SK-N-SH treated with all-trans-retinoic acid at 6 μM for 48 hours (cell line): Measurements from ENCODE around the gene ZNF543.

Experiments used
- ESRRG ChIP-seq: fragments of 250-450 bp; sonication (Bioruptor Pico); IDR thresholded peaks from 2 replicates; pipeline ENCODE4 v1.6.1; 2021; ENCODE audit warnings: mild to moderate bottlenecking
- ISL1 ChIP-seq: fragments of 250-450 bp; sonication (Bioruptor Pico); IDR thresholded peaks from 2 replicates; pipeline ENCODE4 v2.1.2; 2022; ENCODE audit warnings: mild to moderate bottlenecking, moderate library complexity
- ZFP3 ChIP-seq: fragments of 250-450 bp; sonication (Bioruptor Pico); IDR thresholded peaks from 2 replicates; pipeline ENCODE4 v1.5.0; 2020; ENCODE audit warnings: mild to moderate bottlenecking, moderate library complexity
- ZFP30 ChIP-seq: fragments of 450-650 bp; formaldehyde crosslinking; IDR thresholded peaks from 2 replicates; pipeline ENCODE4 v1.5.0; 2022; ENCODE audit warnings: mild to moderate bottlenecking, moderate library complexity
- ZNF565 ChIP-seq: fragments of 450-650 bp; formaldehyde crosslinking; conservative IDR thresholded peaks from 2 replicates; pipeline ENCODE4 v1.5.0; 2020; ENCODE audit warnings: low read depth, mild to moderate bottlenecking, moderate library complexity
- TF ChIP-seq, protein P1 (sequence below): fragments of 250-450 bp; sonication (Bioruptor Pico); IDR thresholded peaks from 2 replicates; pipeline ENCODE4 v1.8.0; 2020; ENCODE audit warnings: mild to moderate bottlenecking, moderate library complexity, borderline replicate concordance
- TF ChIP-seq, protein P2 (sequence below): fragments of 250-450 bp; sonication (Bioruptor Pico); IDR thresholded peaks from 2 replicates; pipeline ENCODE4 v1.8.0; 2021; ENCODE audit warnings: low read depth, mild to moderate bottlenecking, moderate library complexity, borderline replicate concordance

DNA sequence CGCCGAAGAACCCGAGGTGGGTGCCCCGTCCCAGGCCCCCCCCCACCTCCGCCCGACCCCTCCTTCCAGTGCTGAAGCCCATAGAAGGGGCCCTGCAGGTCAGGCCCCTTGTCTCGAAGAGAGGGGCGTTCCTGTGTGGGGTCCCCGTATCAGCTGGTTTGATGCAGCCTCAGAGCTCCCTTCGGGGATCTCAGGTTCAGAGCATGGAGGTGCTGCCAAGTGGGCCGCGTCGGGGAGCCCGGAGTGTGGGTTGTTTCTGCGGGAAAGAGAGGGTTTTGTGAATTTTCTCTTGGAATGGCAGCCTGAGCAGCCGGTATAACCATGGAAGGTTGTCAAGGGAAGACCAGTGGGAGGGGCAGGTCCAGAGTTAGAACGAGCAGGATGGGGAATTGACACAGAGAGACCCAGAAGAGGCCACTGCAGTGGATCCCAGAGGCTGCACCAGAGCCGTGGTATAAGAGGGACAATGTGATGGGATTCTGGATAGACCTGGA lies 43.5 kb downstream of the ZNF543 start:
- TF ChIP-seq, protein P1, sequence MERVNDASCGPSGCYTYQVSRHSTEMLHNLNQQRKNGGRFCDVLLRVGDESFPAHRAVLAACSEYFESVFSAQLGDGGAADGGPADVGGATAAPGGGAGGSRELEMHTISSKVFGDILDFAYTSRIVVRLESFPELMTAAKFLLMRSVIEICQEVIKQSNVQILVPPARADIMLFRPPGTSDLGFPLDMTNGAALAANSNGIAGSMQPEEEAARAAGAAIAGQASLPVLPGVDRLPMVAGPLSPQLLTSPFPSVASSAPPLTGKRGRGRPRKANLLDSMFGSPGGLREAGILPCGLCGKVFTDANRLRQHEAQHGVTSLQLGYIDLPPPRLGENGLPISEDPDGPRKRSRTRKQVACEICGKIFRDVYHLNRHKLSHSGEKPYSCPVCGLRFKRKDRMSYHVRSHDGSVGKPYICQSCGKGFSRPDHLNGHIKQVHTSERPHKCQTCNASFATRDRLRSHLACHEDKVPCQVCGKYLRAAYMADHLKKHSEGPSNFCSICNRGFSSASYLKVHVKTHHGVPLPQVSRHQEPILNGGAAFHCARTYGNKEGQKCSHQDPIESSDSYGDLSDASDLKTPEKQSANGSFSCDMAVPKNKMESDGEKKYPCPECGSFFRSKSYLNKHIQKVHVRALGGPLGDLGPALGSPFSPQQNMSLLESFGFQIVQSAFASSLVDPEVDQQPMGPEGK (CRISPR knock-in tag) = no peak
- TF ChIP-seq ZNF565 (CRISPR knock-in tag) = no peak
- TF ChIP-seq ZFP30 (CRISPR knock-in tag) = no peak
- TF ChIP-seq ZFP3 (CRISPR knock-in tag) = no peak
- no peak for TF ChIP-seq ISL1 (CRISPR knock-in tag)
- TF ChIP-seq, protein P2, sequence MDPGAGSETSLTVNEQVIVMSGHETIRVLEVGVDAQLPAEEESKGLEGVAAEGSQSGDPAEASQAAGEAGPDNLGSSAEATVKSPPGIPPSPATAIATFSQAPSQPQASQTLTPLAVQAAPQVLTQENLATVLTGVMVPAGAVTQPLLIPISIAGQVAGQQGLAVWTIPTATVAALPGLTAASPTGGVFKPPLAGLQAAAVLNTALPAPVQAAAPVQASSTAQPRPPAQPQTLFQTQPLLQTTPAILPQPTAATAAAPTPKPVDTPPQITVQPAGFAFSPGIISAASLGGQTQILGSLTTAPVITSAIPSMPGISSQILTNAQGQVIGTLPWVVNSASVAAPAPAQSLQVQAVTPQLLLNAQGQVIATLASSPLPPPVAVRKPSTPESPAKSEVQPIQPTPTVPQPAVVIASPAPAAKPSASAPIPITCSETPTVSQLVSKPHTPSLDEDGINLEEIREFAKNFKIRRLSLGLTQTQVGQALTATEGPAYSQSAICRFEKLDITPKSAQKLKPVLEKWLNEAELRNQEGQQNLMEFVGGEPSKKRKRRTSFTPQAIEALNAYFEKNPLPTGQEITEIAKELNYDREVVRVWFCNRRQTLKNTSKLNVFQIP (CRISPR knock-in tag) = no peak
- no peak for TF ChIP-seq ESRRG (CRISPR knock-in tag)
